Activated T-helper 2 cell treated with anti-CD3 and anti-CD28 coated beads, Interferon-gamma antibody, Interleukin-2, Interleukin-4, amounts not matched to agents 10 μg/mL and 5 μg/mL and 100 μg/mL, durations not matched to agents 14 hours and 24 hours and 36 hours (primary cell): ENCODE measurements around the gene PSTPIP1. TPM values are rescaled to one million over a fixed set of nuclear protein-coding genes. Genes with fewer than 3 reads are reported as not detected.

Experiments
- DNase-seq: peaks from one replicate; pipeline ENCODE4 v3.0.0; 2021; ENCODE audit warnings: low spot score
- H3K27ac Mint-ChIP-seq: one replicate; pipeline ENCODE4 v1.8.0; 2021; ENCODE audit warnings: mixed read lengths
- H3K27me3 Mint-ChIP-seq: one replicate; pipeline ENCODE4 v1.8.0; 2021; ENCODE audit warnings: low read depth, mixed read lengths
- H3K36me3 Mint-ChIP-seq: one replicate; pipeline ENCODE4 v1.8.0; 2021; ENCODE audit warnings: low read depth, mixed read lengths
- H3K4me1 Mint-ChIP-seq: one replicate; pipeline ENCODE4 v1.8.0; 2021; ENCODE audit warnings: low read depth, mixed read lengths
- H3K4me3 Mint-ChIP-seq: one replicate; pipeline ENCODE4 v1.8.0; 2021; ENCODE audit warnings: low read depth, mild to moderate bottlenecking, moderate library complexity, mixed read lengths
- H3K9me3 Mint-ChIP-seq: one replicate; pipeline ENCODE4 v1.8.0; 2021; ENCODE audit warnings: mixed read lengths
- intact Hi-C: fragments of 100-400 bp; cut with micrococcal nuclease; formaldehyde crosslinking; loops from one replicate; pipeline ENCODE4 v1.15.1; 2023
- total RNA-seq: library from RNA; stranded (reverse); gene quantifications from 2 replicates; pipeline ENCODE4 v1.2.3, GENCODE V29; 2022

Gene PSTPIP1
- total RNA-seq, 1 donor from 2014 or later = 169 TPM

- no peak overlapping the region for H3K4me3 Mint-ChIP-seq
- H3K27me3 Mint-ChIP-seq = peaks cover 14% of the 10 kb centered on the region
- H3K36me3 Mint-ChIP-seq = no peaks in the 10 kb centered on the region
- no peak for DNase-seq
- H3K4me1 Mint-ChIP-seq = no peaks in the 10 kb centered on the region
- no peaks in the 10 kb centered on the region for H3K9me3 Mint-ChIP-seq
- no peak overlapping the region for H3K27ac Mint-ChIP-seq
- intact Hi-C loops = no loop called here
Measured at GRCh38 chr15:76968306-76968705, 26.6 kb upstream of the PSTPIP1 start.

GRCh38 chr15:76972389-76973361 is 22.3 kb upstream of the PSTPIP1 start:
- no peak for DNase-seq
- no peak overlapping the region for H3K27ac Mint-ChIP-seq
- peaks cover 28% of the 10 kb centered on the region for H3K4me1 Mint-ChIP-seq
- H3K36me3 Mint-ChIP-seq = no peaks in the 10 kb centered on the region
- no peak overlapping the region for H3K4me3 Mint-ChIP-seq
- intact Hi-C loops = loop anchor here (1.0 to 2.0 kb wide), 2 partner anchors 30 to 50 kb away; no protein-coding TSS in a partner anchor
- no peaks in the 10 kb centered on the region for H3K9me3 Mint-ChIP-seq
- peaks cover 7% of the 10 kb centered on the region for H3K27me3 Mint-ChIP-seq

GRCh38 chr15:76973362-76973743 is 21.6 kb upstream of the PSTPIP1 start:
- Mint-ChIP-seq H3K36me3 (no peaks in the 10 kb centered on the region), H3K27me3 (peaks cover 7% of the 10 kb centered on the region), H3K4me3 (no peak overlapping the region), H3K27ac (peak overlapping the region; percentile 42), H3K4me1 (peaks cover 32% of the 10 kb centered on the region), H3K9me3 (no peaks in the 10 kb centered on the region)
- no peak for DNase-seq
- intact Hi-C loops = loop anchor here (1.0 to 2.0 kb wide), 2 partner anchors 29 to 49 kb away; no protein-coding TSS in a partner anchor

GRCh38 chr15:76973906-76974305 is 21.0 kb upstream of the PSTPIP1 start:
- no peak overlapping the region for H3K4me3 Mint-ChIP-seq
- no peak for DNase-seq
- peak overlapping the region; percentile 42 for H3K27ac Mint-ChIP-seq
- peaks cover 7% of the 10 kb centered on the region for H3K27me3 Mint-ChIP-seq
- peaks cover 32% of the 10 kb centered on the region for H3K4me1 Mint-ChIP-seq
- intact Hi-C loops = loop anchor here (1.0 to 2.0 kb wide), 2 partner anchors 29 to 48 kb away; no protein-coding TSS in a partner anchor
- no peaks in the 10 kb centered on the region for H3K36me3 Mint-ChIP-seq
- H3K9me3 Mint-ChIP-seq = no peaks in the 10 kb centered on the region

- Mint-ChIP-seq H3K27me3 (peaks cover 4% of the 10 kb centered on the region), H3K36me3 (no peaks in the 10 kb centered on the region), H3K4me3 (no peak overlapping the region), H3K9me3 (no peaks in the 10 kb centered on the region), H3K27ac (no peak overlapping the region), H3K4me1 (peaks cover 32% of the 10 kb centered on the region)
- intact Hi-C loops = no loop called here
- no peak for DNase-seq
Measured at GRCh38 chr15:76974456-76975036, 20.4 kb upstream of the PSTPIP1 start.

GRCh38 chr15:76976141-76976540 is 18.8 kb upstream of the PSTPIP1 start:
- Mint-ChIP-seq H3K27ac (peak overlapping the region; percentile 58), H3K36me3 (no peaks in the 10 kb centered on the region), H3K27me3 (peaks cover 1% of the 10 kb centered on the region), H3K4me3 (no peak overlapping the region), H3K4me1 (peaks cover 32% of the 10 kb centered on the region), H3K9me3 (no peaks in the 10 kb centered on the region)
- no peak for DNase-seq
- intact Hi-C loops = no loop called here

GRCh38 chr15:76976572-76977270 is 18.2 kb upstream of the PSTPIP1 start:
- no peak for DNase-seq
- Mint-ChIP-seq H3K9me3 (no peaks in the 10 kb centered on the region), H3K27ac (peak overlapping the region; percentile 58), H3K27me3 (no peaks in the 10 kb centered on the region), H3K36me3 (no peaks in the 10 kb centered on the region), H3K4me1 (peaks cover 32% of the 10 kb centered on the region), H3K4me3 (no peak overlapping the region)
- intact Hi-C loops = no loop called here

- Mint-ChIP-seq H3K9me3 (no peaks in the 10 kb centered on the region), H3K27me3 (no peaks in the 10 kb centered on the region), H3K36me3 (no peaks in the 10 kb centered on the region), H3K27ac (no peak overlapping the region), H3K4me1 (peaks cover 44% of the 10 kb centered on the region), H3K4me3 (no peak overlapping the region)
- intact Hi-C loops = no loop called here
- no peak for DNase-seq
Measured at GRCh38 chr15:76978522-76979330, 16.2 kb upstream of the PSTPIP1 start.

GRCh38 chr15:76979331-76979925 is 15.5 kb upstream of the PSTPIP1 start:
- Mint-ChIP-seq H3K4me1 (peaks cover 44% of the 10 kb centered on the region), H3K9me3 (no peaks in the 10 kb centered on the region), H3K27ac (no peak overlapping the region), H3K4me3 (no peak overlapping the region), H3K27me3 (no peaks in the 10 kb centered on the region), H3K36me3 (no peaks in the 10 kb centered on the region)
- intact Hi-C loops = no loop called here
- no peak for DNase-seq

GRCh38 chr15:76979996-76980520 is 14.9 kb upstream of the PSTPIP1 start:
- no peaks in the 10 kb centered on the region for H3K9me3 Mint-ChIP-seq
- no peak overlapping the region for H3K4me3 Mint-ChIP-seq
- no peaks in the 10 kb centered on the region for H3K27me3 Mint-ChIP-seq
- no peaks in the 10 kb centered on the region for H3K36me3 Mint-ChIP-seq
- DNase-seq = no peak
- peaks cover 41% of the 10 kb centered on the region for H3K4me1 Mint-ChIP-seq
- no peak overlapping the region for H3K27ac Mint-ChIP-seq
- intact Hi-C loops = loop anchor here (10.0 kb wide), 1 partner anchor 205 kb away; no protein-coding TSS in a partner anchor

- DNase-seq = no peak
- Mint-ChIP-seq H3K4me1 (peaks cover 39% of the 10 kb centered on the region), H3K36me3 (no peaks in the 10 kb centered on the region), H3K27ac (no peak overlapping the region), H3K9me3 (no peaks in the 10 kb centered on the region), H3K4me3 (no peak overlapping the region), H3K27me3 (no peaks in the 10 kb centered on the region)
- intact Hi-C loops = loop anchor here (10.0 kb wide), 1 partner anchor 202 kb away; no protein-coding TSS in a partner anchor
Measured at GRCh38 chr15:76982356-76982755, 12.6 kb upstream of the PSTPIP1 start.
